NCI-H2196 (cell line): ENCODE data around the gene PDHB.

ENCODE experiments used
- DNase-seq: peaks from one replicate; lab custom pipeline; 2025; ENCODE audit not compliant: unreplicated experiment; lab: John Stamatoyannopoulos, UW

The PDHB gene

GRCh38 chr3:58433400-58434167, at the start of gene PDHB:
Gene PDHB, minus strand, starts transcription at chr3:58433832. Its CDS starts 23 bp downstream, at chr3:58433809.
- DNase-seq, result peak; percentile 71

GRCh38 chr3:58482917-58483636, 49.4 kb upstream of the PDHB start:
- DNase-seq, result no peak

- no peak for DNase-seq
Observed at GRCh38 chr3:58480309-58480708, 46.7 kb upstream of the PDHB start.

GRCh38 chr3:58478781-58479180, 45.1 kb upstream of the PDHB start:
- no peak for DNase-seq

- no peak for DNase-seq
Observed at GRCh38 chr3:58474967-58475578, 41.4 kb upstream of the PDHB start.

GRCh38 chr3:58474348-58474911, 40.8 kb upstream of the PDHB start:
- DNase-seq, result no peak

GRCh38 chr3:58473275-58473674, 39.6 kb upstream of the PDHB start:
- no peak for DNase-seq

GRCh38 chr3:58471025-58471887, 37.6 kb upstream of the PDHB start:
- DNase-seq, result peak; percentile 70

GRCh38 chr3:58470363-58471024, 36.9 kb upstream of the PDHB start:
- DNase-seq, result no peak

GRCh38 chr3:58469096-58469495, 35.5 kb upstream of the PDHB start:
- no peak for DNase-seq

GRCh38 chr3:58466899-58467563, 33.4 kb upstream of the PDHB start:
- no peak for DNase-seq

- no peak for DNase-seq
Observed at GRCh38 chr3:58464866-58465265, 31.2 kb upstream of the PDHB start.

- DNase-seq, result no peak
Observed at GRCh38 chr3:58463942-58464271, 30.3 kb upstream of the PDHB start.

GRCh38 chr3:58463181-58463941, 29.7 kb upstream of the PDHB start:
- DNase-seq, result peak; percentile 39

- DNase-seq, result no peak
Observed at GRCh38 chr3:58462829-58463180, 29.2 kb upstream of the PDHB start.

GRCh38 chr3:58459160-58459559, 25.5 kb upstream of the PDHB start:
- DNase-seq, result no peak

GRCh38 chr3:58452176-58452575, 18.5 kb upstream of the PDHB start:
- DNase-seq, result no peak

GRCh38 chr3:58441514-58442450, 8.2 kb upstream of the PDHB start:
- DNase-seq, result no peak
